SK-N-MC (cell line): ENCODE measurements around the gene PCDHA1.
A peak's percentile ranks its signal among the peaks of the same experiment; 100 is the strongest.

Source experiments
- DNase-seq: peaks from one replicate; pipeline ENCODE4 v3.0.0-alpha.2; 2011; ENCODE audit warnings: low read depth, low spot score
- H3K27ac ChIP-seq: fragments of 200-600 bp; sonication (generic); 2 replicates; pipeline ENCODE4 v1.5.1; 2016; ENCODE audit warnings: mixed run types
- H3K36me3 ChIP-seq: fragments of 200-600 bp; sonication (generic); 2 replicates; pipeline ENCODE4 v1.6.1; 2017; ENCODE audit warnings: antibody characterized with exemption, low read length, mixed read lengths; ENCODE audit not compliant: insufficient read depth
- H3K4me3 ChIP-seq: fragments of 200-600 bp; sonication (generic); 2 replicates; pipeline ENCODE4 v1.5.1; 2016
- H3K9ac ChIP-seq: fragments of 200-600 bp; sonication (generic); 2 replicates; pipeline ENCODE4 v1.8.0; 2017; ENCODE audit warnings: mixed run types, mixed read lengths; ENCODE audit not compliant: insufficient read length
- H3K9me3 ChIP-seq: fragments of 200-600 bp; sonication (generic); 2 replicates; pipeline ENCODE4 v1.6.1; 2017; ENCODE audit warnings: low read depth, mild to moderate bottlenecking, antibody characterized with exemption, low read length, moderate library complexity, mixed read lengths
- EZH2 ChIP-seq: fragments of 200-600 bp; sonication (generic); IDR thresholded peaks from one replicate; pipeline ENCODE4 v1.6.1; 2017; ENCODE audit warnings: antibody characterized with exemption
- FOXP2 ChIP-seq: optimal IDR thresholded peaks from 2 replicates; pipeline ENCODE3; 2011; ENCODE audit warnings: mild to moderate bottlenecking, moderate library complexity; ENCODE audit not compliant: insufficient read depth; ENCODE audit errors: extremely low read length, control extremely low read depth
- POLR2AphosphoS5 ChIP-seq: IDR thresholded peaks from 2 replicates; pipeline ENCODE4 v1.6.1; 2012; ENCODE audit warnings: mild to moderate bottlenecking, low read depth, low read length, borderline replicate concordance

PCDHA1 gene

DNA sequence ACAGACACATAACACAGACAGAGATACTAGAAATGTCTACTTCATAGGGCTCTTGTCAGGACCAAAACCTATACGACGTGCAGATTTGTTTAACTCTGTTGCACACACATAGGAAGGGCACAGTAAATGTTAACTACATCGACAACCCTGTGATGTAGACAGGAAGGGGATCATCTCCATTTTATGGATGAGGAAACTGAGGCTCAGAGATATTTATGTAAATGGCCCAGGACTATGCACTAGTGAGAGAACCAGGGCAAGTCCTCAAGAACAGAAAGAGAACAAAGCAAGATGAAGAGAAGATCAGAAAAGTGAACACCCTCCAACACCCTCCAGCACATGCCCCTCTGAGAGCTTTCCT is 216.6 kb downstream of the PCDHA1 start:
- H3K36me3 ChIP-seq = no peaks in the 10 kb centered on the region
- no peak overlapping the region for H3K4me3 ChIP-seq
- H3K9ac ChIP-seq = no peak overlapping the region
- H3K9me3 ChIP-seq = no peaks in the 10 kb centered on the region
- H3K27ac ChIP-seq = no peak overlapping the region
- TF ChIP-seq FOXP2 = no peak
- no peak for TF ChIP-seq EZH2
- TF ChIP-seq POLR2AphosphoS5 = no peak
- no peak for DNase-seq

DNA sequence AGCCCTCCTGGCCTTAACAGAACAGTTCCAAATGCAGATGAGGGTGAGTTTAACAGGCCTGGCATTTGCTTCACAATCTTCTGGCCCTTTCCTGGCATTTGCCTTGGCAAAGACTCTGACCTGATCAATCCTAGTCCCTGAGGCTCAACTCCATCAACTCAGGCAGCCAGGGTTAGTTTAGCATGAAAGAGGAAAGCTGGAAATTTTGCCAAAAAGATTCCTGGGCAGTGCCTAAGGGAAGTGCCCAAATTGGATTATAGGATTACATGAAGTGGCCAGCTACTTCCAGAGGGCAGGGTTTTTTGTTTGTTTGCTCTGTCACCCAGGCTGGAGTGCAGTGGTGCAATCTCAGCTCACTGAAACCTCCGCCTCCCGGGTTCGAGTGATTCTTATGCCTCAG is 217.1 kb downstream of the PCDHA1 start:
- H3K9me3 ChIP-seq = no peaks in the 10 kb centered on the region
- H3K9ac ChIP-seq = no peak overlapping the region
- no peaks in the 10 kb centered on the region for H3K36me3 ChIP-seq
- no peak overlapping the region for H3K27ac ChIP-seq
- DNase-seq = no peak
- H3K4me3 ChIP-seq = no peak overlapping the region
- no peak for TF ChIP-seq POLR2AphosphoS5
- TF ChIP-seq FOXP2 = no peak
- TF ChIP-seq EZH2 = no peak

DNA sequence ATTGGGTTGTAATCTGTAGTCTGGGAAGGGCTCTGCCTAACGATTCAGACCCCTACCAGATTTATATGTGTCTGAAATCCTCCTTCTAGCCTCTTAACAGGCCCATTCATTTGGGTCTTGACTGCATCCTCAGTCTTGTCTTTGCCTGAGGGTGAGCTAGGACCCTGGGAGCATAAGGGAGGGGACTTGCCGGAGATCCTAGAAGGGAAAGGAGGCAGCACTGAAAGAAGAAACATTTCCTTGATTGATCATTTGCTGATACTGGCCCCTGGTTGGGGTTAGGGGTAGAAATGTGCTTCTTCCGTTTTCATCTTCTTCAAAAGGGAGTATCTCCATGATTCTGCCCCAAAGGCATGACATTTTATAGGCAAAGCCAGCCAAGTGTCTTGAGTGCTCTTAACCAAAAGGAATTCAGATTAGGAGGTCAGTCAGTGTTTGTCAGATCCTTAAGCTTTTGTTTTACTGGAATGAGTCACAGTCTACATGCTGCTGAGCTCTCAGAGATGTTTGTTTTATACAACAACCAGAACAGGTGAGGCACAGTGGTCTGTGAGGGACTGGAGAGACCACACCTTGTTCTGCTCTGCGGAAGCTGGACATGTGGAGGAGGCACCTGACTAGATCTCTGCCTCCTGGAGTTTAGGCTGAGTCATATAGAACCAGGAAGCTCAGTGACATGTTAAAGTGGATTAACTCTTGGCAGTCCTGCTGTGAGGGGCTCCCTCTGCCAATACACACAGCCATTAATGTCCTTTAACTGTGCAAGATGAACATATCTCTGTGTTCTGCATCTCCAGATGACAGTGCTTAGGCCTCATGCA is 218.1 kb downstream of the PCDHA1 start:
- Histone ChIP-seq H3K27ac (peak overlapping the region; percentile 79), H3K36me3 (no peaks in the 10 kb centered on the region; the same call in 1 of the 2 replicates), H3K9ac (no peak overlapping the region), H3K4me3 (peak overlapping the region; percentile 4), H3K9me3 (no peaks in the 10 kb centered on the region)
- peak; percentile 14 for DNase-seq
- TF ChIP-seq EZH2 (no peak), FOXP2 (no peak), POLR2AphosphoS5 (no peak)

DNA sequence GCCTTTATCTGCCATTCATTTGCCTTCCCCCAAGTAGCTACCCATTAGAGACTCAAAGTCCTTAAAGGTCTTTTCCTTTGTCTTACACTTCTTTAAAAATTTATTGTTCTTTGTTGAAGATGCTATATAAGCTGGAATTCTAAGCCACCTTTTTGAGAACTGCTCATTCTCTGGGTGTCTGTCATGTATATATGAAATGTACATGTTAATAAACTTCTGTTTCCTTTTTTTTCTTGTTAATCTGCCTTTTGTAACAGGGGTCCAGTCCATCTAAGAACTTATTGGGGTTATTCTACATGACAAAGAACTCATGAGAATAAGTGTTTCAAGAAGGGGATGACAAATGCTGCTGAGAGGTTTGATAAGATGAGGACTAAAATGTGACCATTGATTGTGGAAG is 221.9 kb downstream of the PCDHA1 start:
- H3K9ac ChIP-seq = no peak overlapping the region
- H3K9me3 ChIP-seq = no peaks in the 10 kb centered on the region
- H3K27ac ChIP-seq = no peak overlapping the region
- no peak overlapping the region for H3K4me3 ChIP-seq
- TF ChIP-seq FOXP2 (no peak), POLR2AphosphoS5 (no peak), EZH2 (no peak)
- no peak for DNase-seq
- H3K36me3 ChIP-seq = peaks cover 16% of the 10 kb centered on the region

- H3K36me3 ChIP-seq = peaks cover 16% of the 10 kb centered on the region
Observed at GRCh38 chr5:141010047-141010793, 224.3 kb downstream of the PCDHA1 start.

GRCh38 chr5:141017943-141018342 is 232.0 kb downstream of the PCDHA1 start:
- no peak for TF ChIP-seq FOXP2
- TF ChIP-seq EZH2 = no peak
- TF ChIP-seq POLR2AphosphoS5 = no peak
- Histone ChIP-seq H3K9me3 (no peaks in the 10 kb centered on the region), H3K9ac (no peak overlapping the region), H3K36me3 (no peaks in the 10 kb centered on the region), H3K27ac (no peak overlapping the region), H3K4me3 (no peak overlapping the region)
- no peak for DNase-seq

More at GRCh38 chr5:141010047-141010793, 224.3 kb downstream of the PCDHA1 start:
- DNase-seq = no peak
- Histone ChIP-seq H3K27ac (no peak overlapping the region), H3K9me3 (no peaks in the 10 kb centered on the region), H3K9ac (no peak overlapping the region), H3K4me3 (no peak overlapping the region)
- TF ChIP-seq POLR2AphosphoS5 = no peak

- no peak overlapping the region for H3K4me3 ChIP-seq
- no peak overlapping the region for H3K27ac ChIP-seq
- TF ChIP-seq POLR2AphosphoS5 = no peak
- no peak for TF ChIP-seq FOXP2
- no peaks in the 10 kb centered on the region for H3K9me3 ChIP-seq
- no peak for DNase-seq
- H3K9ac ChIP-seq = no peak overlapping the region
- no peaks in the 10 kb centered on the region for H3K36me3 ChIP-seq
Observed at GRCh38 chr5:141022384-141022783, 236.4 kb downstream of the PCDHA1 start.

DNA sequence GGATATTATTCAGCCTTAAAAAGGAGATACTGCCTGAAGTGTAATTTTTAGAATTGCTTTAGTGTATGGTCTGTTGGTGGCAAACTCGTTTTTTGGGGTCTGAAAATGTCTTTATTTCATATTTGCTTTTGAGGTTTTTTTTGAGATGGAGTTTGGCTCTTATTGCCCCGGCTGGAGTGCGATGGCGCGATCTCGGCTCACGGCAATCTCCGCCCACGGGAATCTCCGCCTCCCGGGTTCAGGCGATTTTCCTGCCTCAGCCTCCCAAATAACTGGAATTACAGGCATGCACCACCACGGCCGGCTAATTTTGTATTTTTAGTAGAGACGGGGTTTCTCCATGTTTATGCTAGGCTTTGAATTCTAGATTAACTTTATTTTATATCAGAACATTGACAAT is 245.1 kb downstream of the PCDHA1 start:
- Histone ChIP-seq H3K9ac (no peak overlapping the region), H3K4me3 (no peak overlapping the region), H3K36me3 (no peaks in the 10 kb centered on the region), H3K9me3 (no peaks in the 10 kb centered on the region), H3K27ac (no peak overlapping the region)
- no peak for DNase-seq
- TF ChIP-seq FOXP2 (no peak), EZH2 (no peak), POLR2AphosphoS5 (no peak)
